Raji (cell line): Measurements from ENCODE around the gene PPP4C.

Source experiments
- POLR2A ChIP-seq: IDR thresholded peaks from 2 replicates; pipeline ENCODE4 v1.6.1; 2011; ENCODE audit warnings: low read depth, low read length, control low read depth; ENCODE audit not compliant: insufficient read depth

Gene PPP4C

DNA sequence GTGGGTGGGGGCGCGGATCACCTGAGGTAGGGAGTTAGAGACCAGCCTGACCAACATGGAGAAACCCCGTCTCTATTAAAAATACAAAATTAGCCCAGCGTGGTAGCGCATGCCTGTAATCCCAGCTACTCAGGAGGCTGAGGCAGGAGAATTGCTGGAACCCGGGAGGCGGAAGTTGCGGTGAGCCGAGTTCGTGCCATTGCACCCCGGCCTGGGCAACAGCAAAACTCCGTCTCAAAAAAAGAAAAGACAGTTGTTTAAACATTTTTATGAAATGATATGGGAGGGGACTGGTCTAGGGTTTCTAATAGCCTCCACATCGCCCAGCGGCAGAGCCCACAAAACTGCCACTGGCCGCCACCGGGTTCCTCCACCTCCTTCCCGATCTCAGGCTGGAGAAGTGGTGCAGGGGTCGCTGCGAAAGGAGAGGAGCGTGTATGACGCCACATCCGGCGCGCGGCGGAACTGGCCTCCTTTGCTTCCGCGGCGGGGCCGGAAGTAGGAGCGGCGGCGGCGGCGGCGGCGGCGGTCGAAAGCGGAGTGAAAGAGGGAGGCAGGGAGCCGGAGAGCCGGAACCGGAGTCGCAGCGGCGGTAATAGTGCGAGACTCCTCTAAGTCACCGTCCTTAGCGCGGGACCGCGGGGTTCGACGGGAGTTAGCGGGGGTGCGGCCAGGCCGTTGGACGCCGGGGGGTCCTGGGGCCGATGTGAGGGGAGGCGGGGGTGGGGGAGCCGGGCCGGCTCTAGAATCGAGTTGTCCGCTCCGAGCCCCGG lies at the start of gene PPP4C:
Gene PPP4C (plus strand): TSS at position 492 of the 773 bp plus-strand sequence. CDS start 384 bp downstream, outside the sequence.
- peak; percentile 81 for TF ChIP-seq POLR2A

DNA sequence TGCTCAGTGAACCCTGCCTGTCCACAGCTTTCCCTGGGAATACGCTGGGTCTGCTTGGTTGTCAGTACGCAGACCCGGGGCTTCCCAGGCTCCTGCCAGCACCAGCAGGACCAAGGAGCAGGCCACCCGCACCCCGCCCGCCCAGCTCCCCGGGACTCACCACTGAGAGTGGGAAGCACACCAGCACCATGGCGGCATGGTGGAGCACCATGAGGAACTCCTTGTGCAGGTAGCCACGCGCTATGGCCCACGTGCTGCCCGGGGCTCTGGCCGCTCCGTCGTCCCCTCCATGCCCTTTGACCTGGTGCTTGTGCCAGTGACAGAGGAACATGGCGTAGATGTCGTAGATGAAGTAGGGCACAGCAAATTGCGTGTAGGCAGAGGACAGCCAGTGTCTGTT lies 49.3 kb upstream of the PPP4C start:
- no peak for TF ChIP-seq POLR2A

DNA sequence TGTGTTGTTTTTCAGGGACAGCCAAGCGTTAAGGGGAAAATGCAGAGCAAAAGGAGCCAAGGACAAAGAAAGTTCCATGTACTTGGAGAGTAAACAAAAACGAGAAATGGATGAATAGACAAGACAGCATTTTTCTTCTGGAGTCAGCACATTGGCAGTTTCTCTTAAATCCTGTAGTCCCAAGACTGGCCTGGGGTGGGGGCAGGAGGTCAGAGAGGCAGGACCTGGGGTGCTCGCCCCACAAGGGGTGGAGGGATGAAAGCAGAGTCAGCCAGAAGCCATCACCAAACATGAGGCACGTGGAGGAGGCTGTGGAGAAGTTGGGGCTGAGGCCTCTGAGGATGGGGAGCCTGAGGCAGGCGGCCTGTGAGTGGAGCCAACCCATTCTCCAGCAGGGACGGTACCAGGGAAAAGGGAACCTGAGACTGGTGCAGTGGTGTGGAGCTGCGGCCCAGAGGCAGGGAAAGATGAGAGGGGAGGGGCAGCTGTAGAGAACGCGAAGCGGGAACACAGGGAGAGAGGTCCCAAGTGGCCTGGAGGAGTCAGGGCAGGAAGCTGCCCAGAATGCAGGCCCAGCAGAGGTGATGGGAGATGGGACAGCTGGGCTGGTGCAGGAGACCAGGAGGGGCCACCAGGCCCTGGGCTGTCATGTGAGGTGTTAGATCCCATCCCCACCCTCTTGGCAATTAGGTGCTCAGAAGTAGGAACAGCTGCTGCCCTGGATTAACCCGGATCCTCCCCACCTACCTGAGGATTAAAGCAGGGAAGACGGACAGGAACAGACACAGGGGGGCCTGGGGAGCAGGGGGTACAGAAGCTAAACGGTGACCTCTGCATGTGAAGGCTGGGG lies 48.0 kb upstream of the PPP4C start:
- TF ChIP-seq POLR2A: no peak

DNA sequence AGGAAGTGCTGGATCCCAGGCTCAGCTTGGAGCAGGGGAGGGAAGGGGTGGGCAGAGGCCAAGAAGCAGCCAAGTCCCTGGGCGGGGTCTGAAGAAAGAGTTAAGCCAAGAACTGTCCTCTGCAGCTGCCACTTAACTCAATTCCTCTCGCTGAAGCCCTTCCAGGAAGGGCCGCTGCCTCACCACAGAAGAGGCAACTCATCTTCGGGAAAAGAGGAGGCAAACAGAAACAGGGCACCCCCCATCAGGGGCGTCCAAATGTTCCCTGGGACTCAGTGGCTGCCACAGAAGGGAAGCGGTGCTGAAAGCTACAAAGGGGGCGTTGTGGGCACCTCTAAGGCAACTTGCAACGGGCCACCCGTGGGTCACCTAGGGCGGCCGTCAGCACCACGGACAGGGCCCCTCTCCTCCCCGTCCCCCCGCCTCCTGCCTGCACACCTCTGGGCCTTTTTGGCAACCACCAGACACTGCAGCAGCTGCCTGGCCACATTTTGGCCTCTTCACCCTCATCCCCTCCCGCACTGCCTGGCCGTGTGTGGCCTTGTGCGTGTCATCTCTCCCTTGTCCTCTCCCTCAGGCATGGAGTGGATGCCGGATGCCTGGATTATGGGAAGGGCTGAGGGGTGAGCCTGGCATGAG lies 47.2 kb upstream of the PPP4C start:
- no peak for TF ChIP-seq POLR2A

DNA sequence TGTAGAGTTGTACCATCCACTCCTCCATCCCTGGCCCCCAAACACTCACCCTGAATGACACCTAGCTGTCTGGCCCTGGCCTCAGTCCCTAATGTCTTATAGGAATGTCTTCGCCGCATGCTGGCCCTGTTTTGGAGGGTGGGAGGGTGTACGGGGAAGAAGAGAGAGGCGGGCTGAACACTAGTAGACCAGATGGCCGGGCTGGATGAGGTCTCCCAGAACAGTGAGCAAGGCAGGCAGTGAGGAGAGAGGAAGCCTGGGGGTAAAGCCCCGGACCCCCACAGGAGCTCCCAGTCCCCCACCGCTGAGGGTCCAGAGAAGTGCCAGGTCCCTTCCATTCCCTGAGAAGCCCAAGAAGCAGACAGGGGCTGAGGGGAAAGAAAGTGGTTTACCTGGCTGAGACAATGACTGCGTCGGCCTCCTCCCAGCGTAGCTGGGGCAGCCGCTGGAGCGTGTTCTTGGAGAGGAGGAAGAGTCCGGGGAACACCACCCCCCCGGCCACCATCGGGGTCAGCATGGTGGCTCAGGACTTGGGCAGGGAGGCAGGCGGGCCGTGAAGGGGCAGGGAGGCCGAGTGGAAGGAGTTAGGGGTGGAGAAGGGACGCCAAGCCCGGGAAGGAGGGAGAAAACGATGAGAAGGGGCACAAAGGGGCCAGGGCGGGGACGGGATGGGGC lies 45.6 kb upstream of the PPP4C start:
- no peak for TF ChIP-seq POLR2A

DNA sequence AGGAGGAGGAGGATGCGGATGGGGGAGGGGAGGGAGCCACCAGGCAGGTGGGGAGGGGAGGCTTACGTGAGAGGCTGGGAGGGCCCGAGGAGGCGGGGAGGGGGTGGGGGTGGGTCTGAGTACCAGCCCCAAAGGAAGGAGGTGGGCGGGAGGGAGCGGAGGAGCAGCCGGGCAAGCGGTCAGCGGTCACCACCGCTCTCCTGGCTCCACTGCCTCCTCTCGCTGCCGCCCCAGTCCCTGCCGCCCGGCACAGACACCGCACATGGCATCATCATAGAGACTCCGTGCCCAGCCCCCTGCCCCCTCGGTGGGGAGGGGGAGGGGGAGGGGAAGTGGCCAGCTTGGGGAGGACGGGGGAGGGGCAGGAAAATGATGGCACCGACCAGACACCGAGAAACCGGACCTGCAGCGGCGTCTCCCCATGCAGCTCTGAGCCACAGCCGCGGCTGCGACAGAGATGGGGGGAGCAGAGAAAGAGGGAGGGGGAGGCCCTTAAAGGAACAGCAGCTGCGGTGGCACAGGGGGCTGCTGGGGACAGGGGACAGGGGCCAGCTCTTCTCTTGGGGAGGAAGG lies 44.9 kb upstream of the PPP4C start, which contains the start of gene TLCD3B:
Gene TLCD3B (minus strand): TSS at position 431 of the 573 bp plus-strand sequence. CDS start 744 bp downstream, outside the sequence.
- TF ChIP-seq POLR2A: no peak

DNA sequence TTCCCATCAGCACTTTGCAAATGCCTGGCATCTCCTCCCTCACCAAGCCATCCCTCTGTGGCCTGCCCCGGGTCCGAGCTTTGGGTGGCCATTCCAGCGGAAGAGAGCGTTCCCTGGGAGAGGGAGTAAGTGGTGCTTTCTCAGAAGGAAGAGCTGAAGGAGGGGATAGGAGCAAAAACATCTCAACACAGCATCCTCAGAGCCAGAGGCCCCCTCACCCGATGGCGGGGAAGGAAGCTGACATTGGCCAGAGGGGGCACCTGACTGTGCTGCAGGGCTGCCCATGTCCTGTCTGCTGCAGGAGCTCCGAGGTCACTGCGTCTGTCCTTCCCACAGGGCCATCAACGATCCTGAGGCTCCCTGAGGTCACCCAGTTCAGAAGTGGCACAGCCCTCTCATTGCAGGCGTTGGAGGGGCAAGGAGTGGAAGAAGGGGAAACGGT lies 44.3 kb upstream of the PPP4C start:
- TF ChIP-seq POLR2A: no peak

DNA sequence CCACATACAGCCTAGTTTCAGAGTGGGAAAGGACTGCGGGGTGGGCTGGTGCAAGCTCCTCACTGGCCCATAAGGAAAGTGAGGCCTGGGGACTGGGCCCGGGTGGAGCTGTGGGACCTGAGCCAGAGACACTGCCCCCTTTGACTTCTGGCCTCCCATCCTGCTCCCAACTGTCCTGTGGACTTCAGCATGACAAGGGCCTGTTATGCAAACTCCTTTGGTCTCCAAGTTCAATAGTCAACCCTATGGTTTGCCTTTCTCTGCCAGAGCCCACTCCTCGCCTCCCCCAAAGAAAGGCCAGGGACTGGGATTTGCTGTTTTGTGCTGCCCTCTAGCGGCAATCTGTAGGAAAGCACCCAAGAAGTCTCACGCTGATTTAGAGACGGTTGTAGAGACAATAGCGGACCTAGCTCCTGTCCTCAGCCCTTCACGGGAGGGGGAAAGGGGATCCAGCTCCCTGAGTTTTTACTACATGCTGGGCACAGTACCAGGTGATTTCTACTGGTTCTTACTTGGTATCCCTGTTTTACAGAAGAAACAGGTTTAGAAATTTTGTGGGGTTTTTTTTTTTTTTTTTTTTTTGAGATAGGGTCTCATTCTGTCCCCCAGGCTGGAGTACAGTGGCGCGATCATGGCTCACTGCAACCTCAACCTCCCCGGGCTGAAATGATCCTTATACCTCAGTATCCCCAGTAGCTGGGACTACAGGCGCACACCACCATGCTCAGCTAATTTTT lies 43.5 kb upstream of the PPP4C start:
- TF ChIP-seq POLR2A: no peak

DNA sequence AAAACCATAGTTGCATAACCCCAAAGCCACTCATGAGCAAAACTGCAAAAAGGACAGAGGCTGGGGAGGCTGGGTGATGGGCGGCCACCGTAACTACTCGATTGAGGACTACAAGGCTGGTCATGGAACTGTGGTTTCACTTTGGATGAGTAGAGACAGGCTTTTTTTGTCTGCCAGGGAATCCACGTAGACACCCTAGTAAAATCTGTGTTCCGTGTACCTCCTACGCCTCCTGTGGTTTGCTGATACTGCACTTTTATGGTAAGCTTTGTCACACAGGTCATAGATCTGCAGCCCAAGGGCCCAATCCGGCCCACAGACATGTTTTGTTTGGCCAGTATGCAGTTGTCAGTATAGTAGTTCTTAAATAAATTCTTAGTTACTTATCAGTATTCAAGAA lies 42.5 kb upstream of the PPP4C start:
- TF ChIP-seq POLR2A: no peak

DNA sequence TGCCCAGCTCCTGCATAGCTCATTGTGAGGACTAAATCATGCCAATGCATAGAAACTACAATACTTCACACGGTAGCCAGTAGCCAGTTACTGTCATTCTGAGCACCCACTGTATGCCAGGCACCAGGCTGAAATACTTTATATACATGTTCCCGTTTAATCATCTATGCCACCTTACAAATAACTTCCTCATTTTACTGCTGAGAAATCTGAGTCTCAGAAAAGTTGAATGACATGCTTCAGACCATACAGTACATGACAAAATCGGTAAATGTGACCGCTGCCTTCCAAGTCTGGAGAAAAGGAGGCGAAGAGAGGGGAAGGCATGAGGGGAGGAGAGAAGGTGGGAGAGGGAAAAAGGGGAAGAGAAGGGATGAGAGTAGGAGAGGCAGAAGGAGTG lies 35.6 kb upstream of the PPP4C start:
- TF ChIP-seq POLR2A: no peak

DNA sequence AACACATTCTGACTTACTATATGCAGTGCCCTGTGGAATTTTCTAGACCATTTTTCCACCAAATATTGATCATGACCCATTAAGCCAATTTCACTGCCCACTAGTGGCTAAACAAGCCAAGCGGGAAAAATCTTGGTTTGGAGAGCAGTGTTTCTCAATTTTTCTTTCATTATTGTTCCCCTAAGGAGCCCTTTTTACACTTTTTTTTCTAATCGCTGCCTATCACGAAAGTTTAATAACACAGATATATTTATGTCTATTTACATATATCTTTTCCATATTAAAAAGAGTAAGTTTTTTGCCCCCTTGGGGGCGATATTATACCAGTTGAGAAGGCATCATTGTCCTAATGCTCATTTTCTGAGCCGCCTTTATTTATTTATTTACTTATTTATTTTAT lies 34.0 kb upstream of the PPP4C start:
- TF ChIP-seq POLR2A: no peak

DNA sequence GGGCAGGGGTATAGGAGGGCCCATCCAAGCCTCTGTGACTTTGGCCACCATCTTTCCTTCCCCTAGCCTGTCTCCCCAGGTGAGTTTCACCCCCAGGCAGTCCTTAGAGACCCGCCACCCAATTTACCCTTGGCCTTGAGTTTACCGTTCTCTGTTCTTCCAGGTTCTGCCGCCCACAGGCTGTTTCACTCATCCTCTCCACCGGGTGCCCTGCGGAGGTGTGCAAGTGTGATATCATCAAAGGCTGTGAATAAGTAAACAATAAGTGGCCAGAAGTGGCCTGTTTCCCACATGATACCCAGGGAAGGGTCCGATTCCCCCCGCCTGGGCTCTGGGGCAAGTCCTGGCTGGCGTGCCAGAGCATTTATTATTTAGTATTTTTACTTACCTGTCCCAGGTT lies 29.6 kb upstream of the PPP4C start:
- no peak for TF ChIP-seq POLR2A

DNA sequence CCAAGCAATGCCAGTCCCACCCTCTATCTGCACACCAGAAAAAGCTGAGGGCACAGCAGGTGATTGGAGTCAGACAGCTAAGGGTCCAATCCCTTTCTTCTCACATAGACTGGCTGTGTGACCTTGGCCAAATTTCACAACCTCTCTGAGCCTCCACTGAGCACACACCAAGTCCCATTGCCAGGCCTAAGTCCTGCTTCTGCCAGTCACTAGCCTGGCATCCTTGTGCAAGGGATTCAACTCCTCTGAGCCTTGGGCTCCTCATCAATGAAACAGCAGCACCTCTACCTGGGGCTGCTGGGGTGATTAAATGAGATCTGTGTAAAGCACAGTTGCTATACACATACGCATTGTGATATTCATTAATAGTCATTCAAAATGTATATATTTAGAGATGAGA lies 29.2 kb upstream of the PPP4C start:
- no peak for TF ChIP-seq POLR2A

DNA sequence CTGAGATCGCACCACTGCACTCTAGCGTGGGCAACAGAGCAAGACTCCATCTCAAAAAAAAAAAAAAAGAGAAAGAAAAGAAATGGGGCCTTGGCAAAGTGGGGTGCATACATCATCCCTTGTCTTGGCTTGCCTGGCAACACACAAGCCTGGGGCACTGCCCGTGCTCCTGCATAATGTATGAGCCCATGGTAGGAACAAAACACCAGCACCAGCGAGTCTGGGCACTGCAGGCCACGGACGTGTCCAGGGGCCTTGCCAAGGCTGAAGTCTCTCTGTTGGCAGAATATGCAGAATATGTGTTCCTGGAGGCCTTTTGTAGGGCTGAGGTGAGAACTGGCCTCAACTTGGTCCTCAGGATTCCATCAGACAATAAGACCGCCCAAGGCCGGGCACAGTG lies 25.9 kb upstream of the PPP4C start:
- TF ChIP-seq POLR2A: no peak
